ENCODE data around the gene TGFBR3. TPM values are rescaled to one million over a fixed set of nuclear protein-coding genes. Genes with fewer than 3 reads are reported as not detected.

Gene TGFBR3
- total RNA-seq, 1 donor from 2014 or later: 2.5 TPM

- peaks cover 8% of the 10 kb centered on the region for H3K27me3 ChIP-seq (ENCODE audit: insufficient read depth, low read length)
- H3K4me1 ChIP-seq (ENCODE audit: insufficient read depth, low read length): peaks cover 5% of the 10 kb centered on the region
- no peak for DNase-seq (ENCODE audit: low read depth)
- no peak for FAIRE-seq
- Mint-ChIP-seq H3K9me3 (ENCODE audit: unreplicated experiment) (no peaks in the 10 kb centered on the region), H3K27ac (ENCODE audit: unreplicated experiment) (no peak overlapping the region), H3K27me3 (ENCODE audit: low read depth, unreplicated experiment) (peaks cover 38% of the 10 kb centered on the region), H3K36me3 (ENCODE audit: low read depth, unreplicated experiment) (no peaks in the 10 kb centered on the region), H3K4me3 (ENCODE audit: unreplicated experiment) (no peak overlapping the region), H3K4me1 (ENCODE audit: low read depth, unreplicated experiment) (peaks cover under 1% of the 10 kb centered on the region)
- H2AFZ ChIP-seq (ENCODE audit: low read depth, low read length): no peak overlapping the region
- no peaks in the 10 kb centered on the region for H3K36me3 ChIP-seq (ENCODE audit: insufficient read depth, low read length)
- H4K20me1 ChIP-seq (ENCODE audit: insufficient read depth, low read length): no peaks in the 10 kb centered on the region
- H3K9ac ChIP-seq (ENCODE audit: low read length): no peak overlapping the region
- H3K4me2 ChIP-seq (ENCODE audit: low read length): no peak overlapping the region
- no peaks in the 10 kb centered on the region for H3K79me2 ChIP-seq (ENCODE audit: insufficient read depth, low read length)
- no peaks in the 10 kb centered on the region for H3K9me3 ChIP-seq (ENCODE audit: insufficient read depth, low read depth, low read length)
- H3K4me3 ChIP-seq (ENCODE audit: insufficient read depth, low read depth, low read length): no peak overlapping the region
- TF ChIP-seq EZH2 (IDR thresholded peaks at IDR 0.05; ENCODE audit: insufficient read depth, low read length) (no peak), CTCF (IDR thresholded peaks at IDR 0.05; ENCODE audit: insufficient read depth, low read depth, low read length) (no peak)
- H3K27ac ChIP-seq (ENCODE audit: low read depth, low read length): no peak overlapping the region
Observed at GRCh38 chr1:91879733-91880132, 6.2 kb downstream of the TGFBR3 start.

- Mint-ChIP-seq H3K27ac (ENCODE audit: unreplicated experiment) (no peak overlapping the region), H3K4me3 (ENCODE audit: unreplicated experiment) (no peak overlapping the region), H3K36me3 (ENCODE audit: low read depth, unreplicated experiment) (no peaks in the 10 kb centered on the region), H3K4me1 (ENCODE audit: low read depth, unreplicated experiment) (peaks cover under 1% of the 10 kb centered on the region), H3K27me3 (ENCODE audit: low read depth, unreplicated experiment) (peaks cover 35% of the 10 kb centered on the region), H3K9me3 (ENCODE audit: unreplicated experiment) (no peaks in the 10 kb centered on the region)
- no peak overlapping the region for H3K4me3 ChIP-seq (ENCODE audit: insufficient read depth, low read depth, low read length)
- peaks cover 4% of the 10 kb centered on the region for H3K27me3 ChIP-seq (ENCODE audit: insufficient read depth, low read length)
- no peaks in the 10 kb centered on the region for H3K36me3 ChIP-seq (ENCODE audit: insufficient read depth, low read length)
- H3K4me2 ChIP-seq (ENCODE audit: low read length): no peak overlapping the region
- FAIRE-seq: no peak
- no peak for TF ChIP-seq CTCF (IDR thresholded peaks at IDR 0.05; ENCODE audit: insufficient read depth, low read depth, low read length)
- TF ChIP-seq EZH2 (IDR thresholded peaks at IDR 0.05; ENCODE audit: insufficient read depth, low read length): no peak
- H4K20me1 ChIP-seq (ENCODE audit: insufficient read depth, low read length): peaks cover 3% of the 10 kb centered on the region
- no peaks in the 10 kb centered on the region for H3K79me2 ChIP-seq (ENCODE audit: insufficient read depth, low read length)
- H3K9ac ChIP-seq (ENCODE audit: low read length): no peak overlapping the region
- no peak overlapping the region for H3K27ac ChIP-seq (ENCODE audit: low read depth, low read length)
- no peak overlapping the region for H2AFZ ChIP-seq (ENCODE audit: low read depth, low read length)
- no peak for DNase-seq (ENCODE audit: low read depth)
- H3K9me3 ChIP-seq (ENCODE audit: insufficient read depth, low read depth, low read length): no peaks in the 10 kb centered on the region
- peaks cover under 1% of the 10 kb centered on the region for H3K4me1 ChIP-seq (ENCODE audit: insufficient read depth, low read length)
Observed at GRCh38 chr1:91877574-91878208, 8.3 kb downstream of the TGFBR3 start.

Data from astrocyte (in vitro differentiated cells and primary cell).